ENCODE data around the gene CEBPA.

CEBPA gene

DNA sequence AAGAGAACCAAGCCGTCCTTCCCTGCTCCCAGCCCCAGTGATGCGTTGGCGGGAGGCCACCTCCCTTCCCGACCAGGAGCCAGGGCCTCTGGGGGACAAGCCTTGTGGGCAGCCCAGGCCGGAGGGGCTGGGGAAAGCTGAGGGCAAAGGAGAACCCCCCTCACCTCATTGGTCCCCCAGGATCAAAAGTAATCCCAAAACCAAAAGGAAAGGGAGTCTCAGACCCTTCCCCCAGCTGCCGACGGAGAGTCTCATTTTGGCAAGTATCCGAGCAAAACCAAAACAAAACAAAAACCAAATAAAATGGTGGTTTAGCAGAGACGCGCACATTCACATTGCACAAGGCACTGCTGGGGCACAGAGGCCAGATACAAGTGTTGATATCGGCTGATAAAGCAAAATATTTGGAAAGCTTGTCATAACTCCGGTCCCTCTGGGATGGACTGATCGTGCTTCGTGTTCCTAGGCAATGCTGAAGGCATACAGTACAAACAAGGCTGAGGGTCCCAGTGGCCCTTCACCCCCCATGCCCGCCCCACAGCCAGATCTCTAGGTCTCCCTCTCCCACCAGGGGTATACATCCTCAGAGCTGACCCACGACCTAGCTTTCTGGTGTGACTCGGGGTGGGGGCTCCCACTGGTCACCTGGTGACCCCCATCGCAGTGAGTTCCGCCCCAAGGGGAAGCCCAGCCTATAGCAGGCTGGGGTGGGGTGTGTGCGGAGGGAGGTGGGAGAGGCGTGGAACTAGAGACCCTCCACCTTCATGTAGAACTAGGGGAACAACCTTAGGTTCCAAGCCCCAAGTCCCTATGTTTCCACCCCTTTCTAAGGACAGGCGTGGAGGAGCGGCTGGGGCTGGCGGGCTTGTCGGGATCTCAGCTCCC, 2.1 kb downstream of the CEBPA start:
- no peak for DNase-seq

DNA sequence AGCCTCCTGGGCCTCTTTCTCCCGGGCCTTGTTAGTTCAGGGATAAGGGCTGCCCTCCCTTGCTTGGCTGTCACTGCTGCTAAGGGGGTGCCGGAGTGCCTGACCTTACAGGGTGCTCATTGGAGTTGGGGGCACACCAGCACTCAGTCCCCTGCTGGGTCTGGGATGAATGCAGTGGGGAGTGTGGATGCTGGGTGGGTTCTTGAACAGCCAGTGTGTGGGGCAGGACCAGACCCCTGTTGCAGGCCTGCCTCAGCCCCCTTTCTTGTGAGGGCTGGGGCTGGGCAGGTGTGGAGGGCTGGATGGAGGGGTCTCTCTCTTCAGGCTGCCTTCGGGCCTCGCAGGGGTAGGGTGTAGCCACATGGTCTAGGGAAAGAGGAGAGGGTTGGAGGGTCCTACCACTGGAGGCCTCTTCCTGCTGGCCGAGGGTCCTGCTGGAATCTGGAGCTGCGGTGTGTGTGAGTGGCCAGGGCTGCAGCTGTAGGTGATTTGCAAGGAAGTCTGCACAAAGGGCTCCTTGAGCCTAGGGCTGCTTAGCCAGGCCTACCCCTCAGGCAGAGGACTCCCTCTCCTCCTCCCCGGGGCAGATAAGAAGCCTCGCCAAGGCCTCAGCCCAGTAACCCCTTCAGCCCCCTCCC, 3.2 kb downstream of the CEBPA start:
- no peak for DNase-seq

DNA sequence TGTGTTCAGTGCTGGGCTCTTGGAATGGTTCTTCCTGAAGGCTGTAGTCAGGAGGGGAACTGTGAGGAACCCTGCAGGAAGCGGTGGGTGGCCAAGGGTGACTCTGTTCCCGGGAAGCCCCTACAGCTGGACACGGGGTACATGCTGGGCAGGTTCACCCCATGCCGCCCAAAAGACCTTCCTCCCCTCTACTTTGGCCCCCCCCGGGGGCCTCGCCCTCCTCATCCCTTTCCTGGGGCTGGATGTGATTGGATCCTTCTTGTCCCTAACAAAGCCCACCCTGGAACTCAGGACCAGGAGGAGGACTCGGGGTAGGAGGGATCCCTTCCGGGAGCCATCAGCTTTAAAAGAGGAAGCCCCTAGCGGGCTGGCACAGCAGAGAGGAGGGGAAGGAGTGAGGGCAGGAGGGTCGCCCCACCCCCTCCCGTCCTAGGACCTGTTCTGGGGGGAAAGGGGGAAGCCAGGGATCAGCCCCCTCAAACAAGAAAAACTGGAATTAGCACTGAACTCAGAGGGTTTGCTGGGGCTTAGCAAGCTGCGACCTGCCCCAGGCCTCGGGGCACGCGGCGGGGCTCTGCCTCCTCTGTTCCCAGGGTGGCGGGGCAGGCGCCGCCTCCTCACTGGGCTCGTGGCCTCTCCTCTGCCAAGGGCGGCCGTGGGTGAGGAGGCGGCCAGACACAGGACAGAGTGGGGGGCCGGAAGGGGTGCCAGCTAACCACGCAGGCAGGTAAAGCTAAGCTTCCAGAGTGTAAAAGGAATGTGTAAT, 4.0 kb downstream of the CEBPA start:
- peak; percentile 46 to 52 for DNase-seq

DNA sequence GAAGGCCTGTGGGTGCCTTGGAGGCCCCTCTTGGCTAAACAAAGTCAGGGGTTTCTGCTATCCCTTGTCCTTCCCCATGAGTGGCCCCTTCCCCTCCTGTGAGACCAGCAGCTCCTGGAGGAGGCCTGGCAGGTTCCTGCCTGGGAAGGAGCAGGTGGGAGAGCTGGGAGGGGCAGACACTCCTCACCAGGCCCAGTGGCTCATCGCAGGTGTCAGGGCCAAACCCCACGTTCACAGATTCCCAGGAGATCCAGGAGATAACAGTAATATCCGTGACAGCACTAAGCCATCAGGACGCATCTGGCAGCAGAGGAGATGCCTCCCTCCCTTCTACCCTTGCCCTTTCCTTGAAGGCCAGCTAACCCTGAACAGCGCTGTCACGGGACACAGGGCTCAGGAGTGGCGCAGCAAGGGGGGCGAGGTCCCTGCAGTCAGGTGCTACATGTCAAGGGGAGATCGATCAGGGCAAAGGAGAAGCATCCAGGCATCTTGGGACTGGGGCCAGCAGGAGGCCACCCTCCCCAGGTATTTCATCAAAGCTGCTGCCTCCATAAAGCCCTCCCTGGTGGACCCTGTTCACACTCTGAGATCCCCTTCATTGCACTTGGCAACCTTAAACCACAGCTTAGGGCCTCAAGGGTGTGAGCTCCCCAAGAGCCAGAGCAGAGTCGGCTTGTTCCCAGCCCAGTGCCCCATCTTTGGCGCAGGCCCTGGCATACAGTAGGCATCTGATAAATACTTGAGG, 4.8 kb downstream of the CEBPA start:
- peak in 1 of 2 experiments; percentile 23 for DNase-seq

DNA sequence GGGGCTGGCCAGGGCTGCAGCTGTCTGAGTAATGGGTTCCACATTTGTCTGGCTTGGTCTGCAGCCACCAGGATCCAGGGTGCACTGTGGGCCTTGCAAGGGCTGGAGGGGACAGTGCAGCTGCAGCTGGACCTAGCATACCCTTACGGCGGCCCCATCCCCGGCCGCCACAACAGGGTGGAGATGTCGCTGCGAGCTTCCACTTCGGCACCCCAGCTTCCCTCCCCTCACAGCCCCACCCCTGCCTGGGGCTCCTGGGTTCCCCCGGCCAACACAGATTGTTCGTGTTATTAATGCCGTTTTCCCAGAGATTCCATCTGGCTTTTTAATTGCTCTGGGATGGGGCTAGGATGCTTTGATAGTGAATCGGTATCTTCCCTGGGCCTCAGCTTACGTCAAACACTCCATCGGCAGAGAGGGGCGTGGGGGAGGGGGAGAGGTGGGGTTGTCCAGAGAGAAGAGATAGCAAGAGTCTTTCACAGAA, 5.8 kb downstream of the CEBPA start:
- DNase-seq, result no peak

DNA sequence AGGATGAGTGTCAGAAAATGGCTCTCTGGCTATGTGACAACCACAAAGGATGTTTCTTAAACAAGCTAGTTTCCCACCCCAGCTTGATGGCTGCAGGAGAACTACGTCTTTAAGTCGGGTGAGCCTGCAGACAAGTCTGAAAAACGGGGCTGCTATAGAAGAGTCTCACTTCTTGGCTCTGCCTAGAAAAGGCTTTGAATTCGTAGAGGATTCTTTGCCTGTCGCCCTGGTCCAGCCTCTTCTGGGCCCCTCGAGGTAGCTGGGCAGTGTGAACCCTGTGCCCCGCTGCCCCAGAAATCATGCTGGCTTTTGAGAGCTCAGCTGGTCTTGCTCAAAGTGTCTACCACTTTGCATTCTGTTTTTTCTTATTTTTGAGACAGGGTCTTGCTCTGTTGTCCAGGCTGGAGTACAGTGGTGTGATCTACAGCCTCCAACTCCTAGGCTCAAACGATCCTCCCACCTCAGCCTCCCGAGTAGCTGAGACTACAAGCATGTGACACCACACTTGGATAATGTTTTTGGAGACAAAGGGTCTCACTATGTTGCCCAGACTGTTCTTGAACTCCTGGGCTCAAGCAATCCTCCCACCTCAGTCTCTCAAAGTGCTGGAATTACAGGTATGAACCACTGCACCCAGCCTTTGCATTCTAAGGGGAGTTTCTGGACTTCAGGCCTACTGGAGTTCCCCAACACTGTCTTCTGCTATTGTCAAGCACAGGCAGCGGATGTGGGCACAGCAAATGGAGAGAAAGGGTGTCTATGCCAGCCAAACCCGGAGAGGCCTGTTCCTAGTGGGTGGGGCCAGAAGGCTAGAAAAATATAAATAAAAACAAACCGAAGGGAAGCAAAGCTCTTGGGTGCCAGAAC, 6.5 kb downstream of the CEBPA start:
- DNase-seq, result no peak

DNA sequence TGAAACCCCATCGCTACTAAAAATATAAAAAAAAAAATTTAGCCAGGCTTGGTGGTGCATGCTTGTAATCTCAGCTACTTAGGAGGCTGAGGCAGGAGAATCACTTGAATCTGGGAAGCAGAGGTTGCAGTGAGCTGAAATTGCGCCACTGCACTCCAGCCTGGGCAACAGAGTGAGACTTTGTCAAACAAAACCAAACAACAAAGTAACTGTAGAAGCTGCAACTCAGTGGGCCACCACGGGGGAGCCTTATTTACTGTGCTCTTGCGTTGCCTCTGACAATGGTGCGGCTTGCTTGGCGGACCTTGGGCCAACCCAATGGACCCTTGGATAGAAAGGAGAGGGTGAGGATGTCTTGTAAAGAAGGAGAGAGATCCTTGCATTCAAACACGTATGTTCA, 7.3 kb downstream of the CEBPA start:
- DNase-seq, result peak; percentile 22 to 41

DNA sequence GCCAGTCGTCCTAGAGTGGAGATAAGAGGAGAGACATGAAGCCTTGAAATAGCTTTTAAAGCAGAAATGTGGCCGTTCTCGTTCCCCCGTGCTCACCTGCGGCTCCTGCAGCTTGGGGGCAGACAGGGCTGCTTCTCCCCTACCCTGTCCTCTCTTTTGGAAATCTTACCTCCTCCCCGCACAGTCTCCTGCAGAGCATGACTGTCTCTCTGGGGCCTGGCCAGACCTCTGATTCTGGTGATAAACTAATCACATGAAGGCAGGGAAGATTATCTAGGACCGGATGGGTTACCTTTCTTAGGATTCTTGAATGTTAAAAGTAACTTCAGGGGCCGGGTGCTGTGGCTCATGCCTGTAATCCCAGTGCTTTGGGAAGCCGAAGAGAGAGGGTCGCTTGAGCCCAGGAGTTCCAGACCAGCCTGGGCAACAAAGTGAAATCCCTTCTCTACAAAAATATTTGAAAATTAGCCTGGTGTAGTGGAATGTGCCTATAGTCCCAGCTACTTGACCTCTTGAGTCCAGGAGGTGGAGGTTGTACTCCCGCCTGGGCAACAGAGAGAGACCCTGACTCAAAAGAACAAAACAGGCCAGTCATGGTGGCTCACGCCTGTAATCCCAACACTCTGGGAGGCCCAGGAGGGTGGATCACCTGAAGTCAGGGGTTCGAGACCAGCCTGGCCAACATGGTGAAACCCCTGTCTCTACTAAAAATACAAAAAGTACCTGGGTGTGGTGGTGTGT, 8.1 kb downstream of the CEBPA start:
- no peak for DNase-seq

DNA sequence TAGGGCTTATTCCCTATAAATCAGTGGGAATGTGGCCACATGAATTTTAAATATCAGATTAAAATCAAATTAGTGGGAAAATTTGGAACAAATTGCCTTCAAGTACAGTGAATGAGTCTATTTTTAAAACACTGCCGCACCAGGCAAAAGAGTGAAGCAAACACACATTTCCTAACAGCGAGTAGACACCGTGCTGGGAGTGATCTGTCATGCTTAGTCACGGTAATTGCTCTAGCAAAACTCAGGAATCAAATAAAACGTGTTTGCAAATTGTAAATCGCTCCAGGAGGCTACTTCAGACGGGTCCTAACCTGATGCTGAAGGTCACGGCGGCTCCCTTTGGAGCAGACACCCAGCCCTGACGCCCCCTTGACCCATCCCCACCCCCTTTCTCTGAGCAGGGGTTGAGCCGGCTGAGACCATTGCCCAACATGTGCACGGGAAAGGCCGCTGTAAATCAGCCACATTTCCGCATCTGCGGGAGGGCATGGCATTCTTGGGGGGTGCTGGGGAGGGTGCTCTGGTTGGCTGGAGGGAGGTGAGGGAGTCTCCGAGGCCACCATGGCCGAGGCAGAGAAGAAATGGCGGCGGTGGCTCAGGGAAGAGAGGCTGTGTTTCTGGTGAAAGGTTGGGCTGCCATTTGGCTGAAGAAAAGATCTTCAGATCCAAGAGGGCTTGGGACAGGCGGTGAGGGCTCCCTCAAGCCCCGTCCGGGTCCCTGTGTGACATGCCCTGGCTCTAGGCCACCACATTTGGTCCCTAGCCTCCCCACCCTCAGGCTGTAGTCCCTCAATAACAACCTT, 8.9 kb downstream of the CEBPA start:
- peak; percentile 86 to 87 for DNase-seq

DNA sequence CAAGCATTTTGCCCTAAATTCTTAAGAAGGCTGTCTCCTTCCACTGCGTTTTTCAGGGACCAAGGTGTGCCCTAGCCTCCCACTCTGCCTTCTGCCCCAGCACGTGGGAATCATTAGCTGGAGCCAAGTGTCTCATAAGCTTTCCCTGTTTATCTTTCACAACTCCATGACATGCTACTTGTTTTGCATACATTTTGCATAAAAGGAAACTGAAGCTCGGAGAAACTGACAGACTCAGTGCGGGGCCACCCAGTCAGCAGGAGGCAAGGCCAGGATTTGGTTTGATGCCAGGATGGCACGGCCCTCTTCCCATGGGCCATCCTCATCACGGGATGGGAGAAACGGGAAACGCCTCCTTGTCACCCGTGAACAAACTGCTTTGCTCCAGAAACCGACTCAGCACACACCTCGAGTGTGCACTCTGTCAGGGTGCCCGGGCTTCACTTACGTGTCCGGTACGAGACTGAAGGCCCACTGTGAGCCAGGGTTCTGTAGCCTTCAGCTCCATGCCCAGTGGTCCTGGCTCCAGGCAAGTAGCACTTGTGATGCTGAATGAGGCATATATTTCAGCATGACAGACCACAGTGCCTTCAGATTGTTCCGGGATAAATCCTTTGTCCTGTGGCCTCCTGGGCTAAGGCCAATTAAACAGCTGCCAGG, 9.6 kb downstream of the CEBPA start:
- DNase-seq, result no peak

DNA sequence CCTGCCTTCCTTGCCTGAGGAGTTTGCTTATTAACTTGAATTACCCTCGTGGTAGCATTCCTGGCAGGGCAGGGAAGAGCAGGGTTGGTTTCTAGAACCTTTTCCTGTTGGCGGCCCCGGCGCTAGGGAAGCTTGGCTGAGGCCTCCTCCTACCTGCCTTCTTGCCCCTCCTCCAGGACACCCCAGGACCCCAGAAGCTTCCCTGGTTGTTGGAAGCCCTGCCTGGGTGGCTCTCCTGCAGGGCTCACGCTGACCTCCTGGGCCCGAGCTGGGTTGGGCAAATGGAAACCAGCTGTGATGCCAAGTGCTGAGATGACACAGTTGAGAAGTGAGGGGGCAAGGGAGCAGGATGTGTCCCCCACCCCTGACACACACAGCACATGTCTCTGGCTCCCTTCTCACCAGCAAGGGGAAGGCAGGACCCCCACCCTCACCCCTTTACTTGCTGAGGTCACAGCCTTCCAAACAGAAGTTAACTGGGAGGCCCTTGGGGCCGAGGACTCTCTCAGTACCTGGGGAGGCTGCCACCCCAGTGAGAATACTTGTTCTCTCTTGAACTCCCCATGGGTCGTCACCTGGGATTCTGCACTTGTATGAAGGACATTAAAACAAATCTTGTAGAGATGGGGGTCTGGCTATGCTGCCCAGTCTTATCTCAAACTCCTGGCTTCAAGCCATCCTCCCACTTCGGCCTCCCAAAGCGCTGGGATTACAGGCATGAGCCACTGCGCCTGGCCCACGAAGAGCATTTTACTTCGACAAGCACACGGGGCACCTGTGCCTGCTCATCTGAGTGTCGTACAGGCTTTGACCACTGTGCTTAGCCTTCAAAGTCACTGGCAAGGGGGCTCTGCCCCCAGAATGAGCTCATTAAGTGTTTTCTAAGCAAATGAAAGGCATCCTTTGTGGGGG, 10.5 kb downstream of the CEBPA start:
- DNase-seq, result no peak

DNA sequence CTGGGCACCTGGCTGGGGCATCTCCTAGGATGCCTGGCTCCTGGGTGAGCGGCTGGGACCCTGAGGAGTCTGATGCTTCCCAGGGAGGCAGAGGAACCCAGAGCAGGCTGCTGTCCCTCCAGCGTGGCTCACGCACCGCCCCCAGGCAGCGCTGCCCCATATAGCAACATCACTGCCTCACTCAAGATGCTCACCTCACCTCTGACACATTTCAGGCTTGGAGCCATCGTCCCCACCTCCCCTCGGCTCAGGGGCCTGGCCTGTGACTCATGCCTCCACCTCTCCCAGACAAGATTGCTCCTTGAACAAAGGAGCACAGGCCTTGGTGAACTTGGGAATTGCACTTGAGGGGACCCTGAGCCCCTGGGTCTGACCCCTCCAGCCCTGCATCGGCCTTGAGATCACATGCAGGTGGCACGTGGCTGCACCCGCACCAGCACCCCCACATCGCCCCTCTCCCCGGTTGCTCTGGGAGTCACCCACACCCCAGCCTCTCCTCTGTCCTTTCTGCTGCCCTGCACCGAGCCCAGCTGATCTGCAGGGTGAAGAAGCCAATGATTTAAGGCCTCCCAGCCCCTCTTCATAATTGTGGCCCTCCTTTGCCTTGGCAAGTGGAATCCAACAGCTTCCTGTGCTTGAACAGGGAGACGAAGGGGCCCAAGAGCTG, 11.2 kb downstream of the CEBPA start:
- no peak for DNase-seq

DNA sequence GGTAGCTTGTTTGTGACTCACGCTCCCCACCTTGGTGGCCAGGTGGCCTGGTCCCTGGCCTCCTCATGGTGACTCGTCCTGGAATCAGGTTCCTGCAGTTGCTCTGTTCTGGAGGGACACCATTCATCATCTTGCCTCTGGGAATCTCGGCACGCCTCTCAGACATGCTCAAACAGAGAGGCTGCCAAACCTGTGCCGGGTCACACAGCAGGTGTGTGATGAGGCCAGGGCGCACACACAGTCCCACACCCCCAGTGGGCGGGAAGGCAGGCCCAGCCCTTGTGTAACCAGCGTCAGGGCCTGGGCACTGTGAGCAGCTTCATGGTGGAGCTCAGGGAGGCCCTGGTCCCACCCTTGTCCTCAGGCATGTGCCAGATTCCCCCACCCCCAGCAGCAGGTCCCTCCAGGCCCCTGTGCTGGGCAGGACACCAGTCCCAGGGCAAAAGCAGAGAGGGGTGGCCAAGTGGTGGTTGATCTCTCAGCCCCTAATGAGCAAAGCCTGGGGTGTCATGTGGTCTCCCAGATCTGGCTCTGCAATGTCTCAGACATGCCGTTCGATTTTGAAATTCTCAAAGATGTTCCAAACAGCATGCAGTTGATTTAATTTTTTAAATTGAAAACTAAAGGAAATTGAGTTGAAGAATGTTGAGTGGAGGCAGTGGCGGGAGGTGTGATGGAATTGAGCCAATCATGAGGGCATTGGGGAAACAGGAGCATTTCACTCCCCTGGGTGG, 12.1 kb downstream of the CEBPA start:
- DNase-seq, result no peak

DNA sequence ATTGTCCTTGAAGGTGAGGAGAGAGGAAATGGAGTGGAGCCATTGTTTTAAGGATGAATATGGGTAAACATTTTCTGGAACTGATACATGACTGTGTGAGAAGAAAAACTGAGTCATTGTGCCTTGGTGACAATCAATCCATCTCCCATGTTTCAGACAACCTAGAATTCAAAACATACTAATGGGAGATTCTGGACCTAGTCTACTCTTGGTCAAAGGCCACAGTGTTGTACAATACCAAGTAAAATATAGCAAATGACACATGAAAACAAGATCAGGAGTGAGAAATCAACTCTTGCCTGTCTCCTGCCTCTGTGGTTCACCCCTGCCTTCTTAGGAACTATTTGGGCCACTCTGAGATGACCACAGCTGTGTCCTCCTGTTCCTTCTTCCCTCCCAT, 13.1 kb downstream of the CEBPA start:
- no peak for DNase-seq

DNA sequence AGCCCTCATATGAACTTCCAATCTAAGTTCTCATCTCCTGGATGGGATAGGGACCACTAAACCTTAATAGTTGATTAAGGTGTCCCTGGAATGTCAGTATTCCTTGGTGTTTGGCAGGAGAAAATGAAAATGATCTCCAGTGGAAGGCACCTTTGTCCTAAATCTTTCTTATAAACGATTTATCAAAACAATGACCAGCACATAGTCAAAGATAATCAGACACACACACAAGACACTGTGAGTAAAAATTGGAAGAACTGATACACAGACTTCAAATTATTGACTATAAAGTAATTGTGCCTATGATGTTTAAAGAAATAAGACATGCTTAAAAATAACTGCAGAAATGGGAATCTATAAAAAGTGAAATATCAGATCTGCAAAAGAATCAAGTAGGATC, 13.7 kb downstream of the CEBPA start:
- DNase-seq, result no peak

DNA sequence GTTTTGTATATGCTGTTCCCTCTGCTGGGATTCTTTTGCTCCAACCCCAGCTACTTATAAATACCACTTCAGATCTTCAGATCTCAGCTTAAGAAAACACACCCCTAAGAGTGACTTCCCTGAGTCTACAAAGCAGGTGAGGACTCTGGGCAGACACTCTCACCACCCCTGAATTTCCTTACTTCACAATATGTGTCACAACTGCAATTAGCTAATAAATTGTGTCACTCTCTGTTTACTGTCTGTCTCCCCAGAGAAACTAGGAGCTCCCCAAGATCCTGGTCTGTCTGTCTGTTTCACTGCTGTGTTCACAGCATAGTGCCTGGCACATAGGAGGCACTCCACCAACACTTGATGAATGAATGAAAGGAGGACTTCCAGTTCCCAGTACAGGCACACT, 14.4 kb downstream of the CEBPA start:
- DNase-seq, result peak; percentile 25 to 42

DNA sequence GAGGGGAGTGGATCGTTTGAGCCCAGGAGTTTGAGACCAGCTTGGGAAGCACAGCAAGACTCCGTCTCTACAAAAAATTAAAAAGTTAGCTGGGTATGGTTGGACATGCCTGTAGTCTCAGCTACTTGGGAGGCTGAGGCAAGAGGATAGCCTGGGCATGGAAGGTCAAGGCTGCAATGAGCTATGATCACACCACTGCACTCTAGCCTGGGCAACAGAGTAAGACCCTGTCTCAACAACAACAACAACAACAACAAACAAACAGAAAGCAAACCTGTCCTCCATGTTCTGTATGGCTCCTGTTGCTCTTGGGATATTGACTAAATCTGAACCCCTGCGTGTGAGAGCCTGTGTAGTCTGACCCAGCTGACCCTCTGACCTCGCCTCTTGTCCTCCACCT, 14.9 kb downstream of the CEBPA start:
- DNase-seq, result no peak
